Stimulated activated naive CD8-positive, alpha-beta T cell treated with anti-CD3 and anti-CD28 coated beads, Interleukin-15, Interleukin-2, amounts not matched to agents 100 U/mL and 50 U/mL, for 24 hours (primary cell): ENCODE measurements around the gene CACUL1.

Experiments used
- ATAC-seq: fragments of 150-1000 bp; cut with Tn5 transposase; one replicate; pipeline ENCODE4 v1.10.0; 2021
- DNase-seq: peaks from one replicate; pipeline ENCODE4 v3.0.0; 2021

Gene CACUL1

DNA sequence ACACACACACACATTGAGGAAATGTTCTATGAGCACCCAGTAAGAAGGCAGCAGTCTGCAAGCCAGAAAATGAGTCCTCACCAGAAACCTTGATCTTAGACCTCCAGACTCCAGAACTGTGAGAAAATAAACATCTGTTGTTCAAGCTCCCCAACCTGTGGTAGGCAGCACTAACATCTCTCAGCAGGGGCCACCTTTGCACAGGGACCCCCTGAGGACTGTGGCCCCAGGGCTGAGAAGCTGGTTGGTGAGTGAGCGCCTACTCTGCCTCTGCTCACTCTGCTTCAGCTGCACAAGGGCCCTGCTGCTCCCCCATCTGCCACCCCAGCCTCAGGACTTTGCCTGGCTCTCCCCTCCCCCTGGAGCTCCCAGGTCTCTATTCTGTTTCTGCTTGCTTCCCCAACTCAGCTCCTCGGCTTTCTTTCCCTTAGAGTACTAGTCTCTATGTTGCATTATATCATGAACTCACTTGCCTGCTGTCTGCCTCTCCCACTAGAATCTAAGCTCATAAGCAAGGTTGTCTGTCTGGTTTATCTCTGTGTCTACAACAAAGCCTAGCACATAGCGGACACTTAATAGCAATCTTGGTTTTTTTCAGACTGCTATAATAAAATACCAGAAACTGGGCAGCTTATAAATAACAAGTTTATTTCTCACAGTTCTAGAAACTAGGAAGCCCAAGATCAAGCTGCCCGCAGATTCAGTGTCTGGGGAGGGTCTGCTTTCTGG lies 118.9 kb downstream of the CACUL1 start:
- DNase-seq (no peak), ATAC-seq (no peak)

DNA sequence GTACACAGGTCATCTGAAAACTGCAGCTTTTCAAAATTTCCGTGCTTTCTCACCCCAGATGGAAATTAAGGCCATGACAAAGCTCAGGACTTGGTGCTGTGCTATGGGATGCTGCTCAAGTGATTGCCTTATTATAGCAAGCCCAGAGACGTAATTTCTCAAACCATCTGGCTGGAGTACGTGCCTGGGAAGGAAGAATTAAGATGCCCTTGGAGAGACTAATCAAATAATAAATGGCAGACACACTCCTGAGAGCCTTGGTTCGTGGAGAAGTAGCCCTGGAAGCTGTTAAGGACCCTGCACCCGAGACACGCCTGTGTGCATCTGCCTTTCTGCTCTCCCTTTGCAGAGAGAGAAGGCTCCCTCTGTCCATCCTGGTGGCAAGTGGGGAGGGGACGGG lies 121.0 kb downstream of the CACUL1 start:
- no peak for ATAC-seq
- DNase-seq: no peak

DNA sequence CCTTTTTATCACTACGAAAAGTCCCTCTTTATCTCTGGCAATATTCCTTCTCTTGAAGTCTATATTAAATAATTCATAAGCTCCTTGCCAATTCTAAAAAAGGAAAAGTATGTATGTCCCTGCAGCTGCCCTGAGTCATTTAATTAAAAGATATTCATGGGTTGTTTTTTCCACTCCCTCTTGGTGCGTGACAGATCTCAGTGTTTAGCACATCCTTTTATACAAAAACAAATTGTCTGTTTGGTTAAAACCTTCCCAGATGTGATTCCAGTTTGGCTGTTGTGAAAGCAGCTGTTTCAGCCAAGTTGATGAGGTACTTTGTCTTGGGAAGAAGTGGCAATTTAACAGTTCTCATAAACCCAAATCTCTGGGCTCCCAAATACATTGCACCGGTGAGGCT lies 125.6 kb downstream of the CACUL1 start:
- no peak for DNase-seq
- ATAC-seq: no peak

DNA sequence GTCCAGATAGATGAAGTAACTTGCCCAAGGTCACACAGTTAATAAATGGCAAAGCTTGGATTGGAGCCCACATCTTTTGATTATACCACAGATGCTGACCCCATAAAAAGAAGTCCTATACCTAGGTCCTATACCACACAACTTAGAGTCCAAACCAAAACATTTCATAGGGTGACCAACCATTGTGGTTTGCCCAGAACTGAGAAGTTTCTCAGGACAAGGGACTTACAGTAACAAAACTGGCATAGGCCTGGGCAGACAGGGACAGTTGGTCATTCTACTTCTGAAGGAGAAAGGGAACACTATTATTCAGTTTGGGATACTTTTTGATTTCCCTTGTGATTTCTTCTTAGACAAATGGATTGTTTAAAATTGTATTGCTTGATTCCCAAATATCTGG lies 126.4 kb downstream of the CACUL1 start:
- DNase-seq: no peak
- ATAC-seq: no peak

DNA sequence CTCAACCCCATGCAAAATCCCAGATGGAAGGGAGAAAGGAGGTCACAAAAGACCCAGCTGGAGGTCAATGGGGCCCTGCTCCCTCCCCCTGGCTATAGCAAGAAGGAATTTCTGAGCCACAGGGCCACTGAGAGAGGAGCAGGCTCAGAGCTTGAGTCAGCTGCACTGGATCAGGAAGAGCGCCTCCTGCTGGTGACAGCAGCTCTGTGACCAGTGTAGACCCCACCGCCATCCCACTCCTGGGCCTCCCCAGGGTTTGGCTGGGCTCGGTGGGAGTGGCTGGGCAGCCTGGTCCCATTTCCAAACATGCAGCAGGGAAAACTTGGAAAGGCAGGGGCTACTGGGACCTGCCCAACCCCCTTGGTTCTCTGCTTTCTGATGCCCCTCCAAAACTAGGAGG lies 127.8 kb downstream of the CACUL1 start:
- DNase-seq (no peak), ATAC-seq (no peak)
